Skin of body (tissue), 2 donors: ENCODE measurements around the gene CARD11. TPM values are rescaled to one million over a fixed set of nuclear protein-coding genes. Genes with fewer than 3 reads are reported as not detected.

Experiments
- DNase-seq: peaks from one replicate; lab custom pipeline; 2025; lab: John Stamatoyannopoulos, UW
- total RNA-seq: library from RNA; depleted of rRNA; stranded (reverse); fragments of >200 nt; gene quantifications from one replicate; pipeline ENCODE4 v1.2.3, GENCODE V29; 2014

CARD11 gene
- total RNA-seq, 1 donor from 2014 or later, result 0.59 TPM

GRCh38 chr7:2982831-2983230, 60.8 kb downstream of the CARD11 start:
- DNase-seq, result no peak

DNA sequence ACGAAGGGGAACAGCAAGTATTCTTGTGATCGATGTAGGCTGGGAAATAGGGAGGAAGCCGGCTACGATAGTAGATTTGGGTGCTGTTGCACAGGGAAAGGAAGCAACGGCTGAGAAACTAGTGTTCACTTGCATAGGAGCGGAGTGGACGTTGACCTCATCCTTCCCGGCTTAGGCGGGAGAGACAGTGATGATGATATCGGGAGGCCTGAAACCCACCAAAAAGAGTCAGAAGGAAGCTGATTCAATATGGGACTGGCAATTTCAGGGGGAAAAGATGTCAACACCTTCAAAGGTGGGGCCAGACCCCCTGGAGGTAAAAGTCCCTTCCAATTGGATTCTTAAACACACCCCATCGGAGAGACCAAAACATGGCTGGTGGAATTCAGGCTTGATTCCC, 61.3 kb downstream of the CARD11 start:
- no peak for DNase-seq

- DNase-seq, result no peak
Observed at GRCh38 chr7:2981103-2981480, 62.6 kb downstream of the CARD11 start.

GRCh38 chr7:2980401-2981102, 63.1 kb downstream of the CARD11 start:
- DNase-seq, result no peak

- DNase-seq, result no peak
Observed at GRCh38 chr7:2979951-2980350, 63.7 kb downstream of the CARD11 start.

DNA sequence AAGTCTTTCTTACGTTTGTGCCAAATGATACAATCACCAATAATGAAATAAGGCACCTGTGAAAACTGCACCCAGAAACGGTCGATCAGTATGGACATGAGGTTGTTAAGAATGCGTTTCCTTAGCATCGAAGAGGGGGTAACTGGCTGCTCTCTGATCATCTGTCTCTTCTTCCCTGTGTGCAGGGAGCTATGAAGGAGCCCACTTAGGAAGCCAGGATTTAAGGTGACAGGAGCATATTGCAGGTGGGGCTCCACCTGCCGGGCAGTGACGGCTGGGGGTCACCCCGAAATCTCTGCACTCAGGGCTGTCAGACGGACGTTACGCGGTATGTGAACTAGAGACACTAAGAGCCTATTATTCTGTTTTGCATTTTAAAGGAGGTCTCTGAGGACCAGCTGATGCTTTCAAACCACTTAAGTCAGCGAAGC, 64.5 kb downstream of the CARD11 start:
- no peak for DNase-seq

DNA sequence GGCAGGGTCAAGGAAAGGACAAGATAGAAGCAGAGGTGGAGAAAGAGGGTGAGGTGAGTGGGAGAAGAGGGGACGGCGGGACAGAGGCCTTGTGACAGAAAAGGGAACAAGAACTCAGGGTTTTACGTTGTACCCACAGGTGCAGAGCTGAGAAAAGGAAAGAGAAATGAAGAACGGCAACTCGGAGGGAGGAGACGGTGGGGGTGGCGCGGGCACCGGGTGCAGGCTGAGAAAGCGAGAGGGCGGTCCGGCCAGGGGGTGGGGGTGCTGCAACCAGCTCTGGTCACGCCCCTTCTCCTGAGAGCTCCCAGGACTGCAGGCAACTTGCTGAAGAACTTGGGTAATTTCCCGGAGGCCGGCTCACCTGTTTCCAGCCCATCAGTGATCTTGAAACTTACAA, 65.3 kb downstream of the CARD11 start:
- DNase-seq, result no peak

DNA sequence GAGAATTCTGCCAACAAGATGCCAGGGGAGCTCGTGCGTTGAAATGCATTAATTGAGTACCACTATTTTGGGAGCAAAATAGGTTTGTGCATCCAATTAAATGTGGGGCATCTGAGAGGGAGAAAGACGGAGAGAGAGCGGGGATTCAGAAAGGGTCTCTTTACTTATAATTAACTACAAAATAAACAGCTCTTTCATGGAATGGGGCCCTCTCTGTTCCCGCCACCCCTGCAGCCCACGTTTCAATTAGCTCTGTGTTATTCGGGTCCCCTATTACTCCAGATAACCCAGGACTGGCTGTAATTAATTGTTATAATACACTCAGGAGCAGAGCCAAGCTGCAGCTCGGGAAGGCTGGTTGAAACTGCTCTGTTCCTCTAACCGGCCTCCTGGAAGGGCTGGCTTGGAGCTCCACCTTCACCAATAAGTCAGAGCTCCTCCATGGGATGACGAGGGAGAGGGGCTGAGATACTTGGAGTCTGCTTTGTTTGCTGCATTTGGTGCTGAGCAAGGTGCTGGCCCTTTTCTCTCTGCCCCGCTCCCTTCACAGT, 67.8 kb downstream of the CARD11 start:
- no peak for DNase-seq

DNA sequence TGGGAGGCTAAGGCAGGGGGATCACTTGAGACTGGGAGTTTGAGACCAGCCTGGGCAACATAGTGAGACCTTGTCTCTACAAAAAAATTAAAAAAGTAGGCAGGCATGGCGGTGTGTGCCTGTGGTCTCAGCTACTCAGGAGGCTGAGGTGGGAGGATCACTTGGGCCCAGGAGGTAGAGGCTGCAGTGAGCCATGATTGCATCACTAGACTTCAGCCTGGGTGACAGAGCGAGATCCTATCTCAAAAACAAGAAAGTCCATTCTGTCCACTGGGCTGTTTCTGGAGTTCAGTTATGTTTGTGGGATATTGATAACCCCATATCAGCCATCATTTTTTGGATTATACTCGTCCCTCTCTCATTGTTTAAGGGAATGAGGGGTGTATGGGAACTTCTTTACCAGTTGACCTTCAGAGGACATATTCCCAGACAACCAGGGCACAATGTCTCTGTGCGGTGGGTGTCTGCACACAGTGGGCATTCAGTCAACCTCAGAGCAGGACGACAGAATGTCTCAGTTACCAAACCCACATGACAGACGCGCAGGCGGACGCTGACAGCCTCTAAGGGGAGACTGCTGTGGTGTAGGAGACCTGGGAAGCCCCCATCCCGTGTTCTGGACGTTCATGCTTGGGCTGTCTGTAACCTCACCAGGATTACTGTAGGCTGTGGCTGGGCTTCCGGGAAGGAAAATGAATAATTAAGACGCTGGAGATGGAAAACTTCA, 69.4 kb downstream of the CARD11 start:
- DNase-seq, result no peak

DNA sequence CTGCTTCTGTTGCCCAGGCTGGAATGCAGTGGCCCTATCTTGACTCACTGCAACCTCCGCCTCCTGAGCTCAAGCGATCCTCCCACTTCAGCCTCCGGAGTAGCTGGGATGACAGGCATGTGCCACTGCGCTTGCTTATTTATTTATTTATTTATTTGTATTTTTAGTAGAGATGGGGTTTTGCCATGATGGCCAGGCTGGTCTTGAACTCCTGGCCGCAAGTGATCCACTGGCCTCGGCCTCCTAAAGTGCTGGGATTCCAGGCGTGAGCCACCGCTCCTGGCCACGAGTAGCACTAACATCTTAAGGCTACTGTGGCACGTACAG, 70.9 kb downstream of the CARD11 start:
- DNase-seq, result no peak

GRCh38 chr7:2971914-2972834, 71.5 kb downstream of the CARD11 start:
- no peak for DNase-seq

DNA sequence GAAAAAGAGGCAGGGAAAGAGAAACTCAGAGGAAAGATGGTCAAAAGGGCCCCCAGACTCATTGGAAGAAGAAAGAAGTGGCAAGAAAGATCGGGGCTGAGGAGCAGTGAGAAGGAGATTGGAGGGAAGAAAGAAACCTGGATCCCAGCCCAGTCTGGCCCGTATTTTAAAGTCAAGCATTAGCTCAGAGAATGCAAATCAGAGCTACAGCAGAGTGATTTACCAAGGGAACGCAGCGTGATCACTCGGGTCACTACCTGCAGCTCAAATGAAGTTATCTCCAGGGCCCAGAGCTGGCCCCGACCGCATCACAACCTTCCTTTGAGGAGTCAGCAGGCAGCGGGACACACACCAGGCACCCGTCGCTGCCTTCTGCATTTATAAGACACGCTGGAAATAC, 72.8 kb downstream of the CARD11 start:
- DNase-seq, result no peak

DNA sequence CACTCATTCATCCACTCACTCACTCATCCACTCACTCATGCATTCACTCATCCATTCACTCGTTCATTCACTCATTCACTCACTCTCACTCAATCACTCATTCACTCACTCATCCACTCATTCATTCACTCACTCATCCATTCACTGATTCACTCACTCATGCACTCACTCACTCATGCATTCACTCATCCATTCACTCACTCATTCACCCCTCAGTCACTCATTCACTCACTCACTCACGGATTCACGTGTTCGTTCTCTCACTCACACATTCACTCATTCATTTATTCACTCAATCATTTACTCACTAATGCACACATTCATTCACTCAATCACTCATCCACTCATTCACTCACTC, 73.4 kb downstream of the CARD11 start:
- no peak for DNase-seq

GRCh38 chr7:2969398-2970306, 74.0 kb downstream of the CARD11 start:
- no peak for DNase-seq

- DNase-seq, result no peak
Observed at GRCh38 chr7:2968616-2969397, 74.9 kb downstream of the CARD11 start.

GRCh38 chr7:2968176-2968575, 75.5 kb downstream of the CARD11 start:
- DNase-seq, result no peak

- DNase-seq, result no peak
Observed at GRCh38 chr7:2967705-2968104, 76.0 kb downstream of the CARD11 start.

DNA sequence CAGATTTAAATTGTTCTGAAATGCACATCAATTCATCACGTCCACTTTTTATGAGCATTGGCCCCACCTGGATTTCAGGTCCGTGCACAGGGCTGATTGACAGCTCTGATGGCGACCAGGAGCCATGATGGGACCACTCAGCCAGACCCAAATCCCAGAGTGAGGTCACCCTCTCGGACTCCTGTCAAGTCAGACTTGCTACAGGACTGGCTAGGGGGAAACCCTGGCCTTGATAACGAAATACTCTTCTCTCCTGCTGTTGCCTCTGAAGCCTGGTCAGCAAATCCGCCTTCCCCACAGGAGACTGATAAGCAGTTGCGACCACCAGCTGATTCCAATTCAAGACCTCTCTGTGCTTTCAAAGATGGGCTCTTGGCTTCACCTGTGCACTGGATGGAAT, 76.4 kb downstream of the CARD11 start:
- no peak for DNase-seq

DNA sequence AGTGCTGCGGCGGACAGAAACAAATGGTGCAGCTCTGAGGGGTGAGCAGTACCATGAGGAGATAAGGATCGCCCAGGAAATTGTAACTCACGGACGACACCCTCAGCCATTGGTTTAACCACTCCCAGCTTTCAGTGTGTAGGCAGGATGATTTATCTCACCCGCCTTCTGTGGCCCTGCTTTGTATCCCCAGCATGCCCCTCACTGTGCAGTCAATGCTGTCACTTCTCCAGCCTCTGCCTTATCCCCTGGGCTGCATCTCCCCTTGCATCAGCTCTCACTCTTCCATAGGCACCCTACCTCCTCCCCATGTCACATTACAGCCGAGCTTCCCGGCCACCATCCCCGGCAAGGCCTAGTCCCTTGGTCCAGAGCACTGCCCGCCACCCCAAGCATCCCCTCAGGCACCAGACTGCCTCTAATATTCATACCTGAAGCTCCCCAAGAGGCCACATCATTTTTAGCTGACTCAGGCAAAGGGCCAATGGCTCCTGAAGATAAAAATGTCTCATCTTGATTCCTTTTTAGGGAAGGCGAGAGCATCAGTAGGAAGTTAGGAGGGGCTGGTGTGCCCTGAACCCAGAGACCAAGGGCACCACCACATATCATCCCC, 77.1 kb downstream of the CARD11 start:
- no peak for DNase-seq
